ENCODE data around the gene AGBL4. TPM values are rescaled to one million over a fixed set of nuclear protein-coding genes. Genes with fewer than 3 reads are reported as not detected.

Gene AGBL4
- polyA plus RNA-seq, 3 donors, result 0.05 TPM; not detected in 2

- intact Hi-C loops (cut with micrococcal nuclease), result no loop called here
- no peaks in the 10 kb centered on the region for H4K20me1 ChIP-seq (ENCODE audit: insufficient read depth, low read length)
- no peak overlapping the region for H2AFZ ChIP-seq (ENCODE audit: insufficient read depth, low read depth, low read length, poor library complexity, severe bottlenecking)
- H3K27me3 ChIP-seq (ENCODE audit: control insufficient read depth in 2 of 2, insufficient read depth in 2 of 2, low read length in 2 of 2), result no peaks in the 10 kb centered on the region
- Mint-ChIP-seq H3K27ac (no peak overlapping the region), H3K36me3 (no peaks in the 10 kb centered on the region), H3K4me3 (no peak overlapping the region), H3K4me1 (no peaks in the 10 kb centered on the region), H3K9me3 (peaks cover 0 to 4% (median 1%) of the 10 kb centered on the region in 7 donors), H3K27me3 (ENCODE audit: low read depth in 3 of 3) (peaks cover 0 to 2% (median 0%) of the 10 kb centered on the region in 3 donors)
- H3K4me3 ChIP-seq (replicated peaks in 1 of 3; ENCODE audit: low read depth in 2 of 3, low read length in 3 of 3), result no peak overlapping the region
- no peak overlapping the region for H3K9ac ChIP-seq (ENCODE audit: insufficient read depth, low read length, poor library complexity, severe bottlenecking)
- H3K4me2 ChIP-seq (replicated peaks; ENCODE audit: extremely low read depth, low read length, poor library complexity, severe bottlenecking), result no peak overlapping the region
- no peak overlapping the region for H3K27ac ChIP-seq (ENCODE audit: low read depth in 1 of 2, low read length in 2 of 2)
- H3K4me1 ChIP-seq (ENCODE audit: control insufficient read depth in 1 of 2, insufficient read depth in 2 of 2, low read length in 2 of 2), result no peaks in the 10 kb centered on the region
- no peaks in the 10 kb centered on the region for H3K36me3 ChIP-seq (replicated peaks in 1 of 2; ENCODE audit: control insufficient read depth in 1 of 2, insufficient read depth in 2 of 2, low read length in 2 of 2)
- no peak for DNase-seq
- H3K79me2 ChIP-seq (ENCODE audit: insufficient read depth, low read length), result no peaks in the 10 kb centered on the region
- H3K9me3 ChIP-seq (replicated peaks in 1 of 2; ENCODE audit: control insufficient read depth in 1 of 2, insufficient read depth in 1 of 2, low read length in 2 of 2), result no peaks in the 10 kb centered on the region
- TF ChIP-seq, protein P1, sequence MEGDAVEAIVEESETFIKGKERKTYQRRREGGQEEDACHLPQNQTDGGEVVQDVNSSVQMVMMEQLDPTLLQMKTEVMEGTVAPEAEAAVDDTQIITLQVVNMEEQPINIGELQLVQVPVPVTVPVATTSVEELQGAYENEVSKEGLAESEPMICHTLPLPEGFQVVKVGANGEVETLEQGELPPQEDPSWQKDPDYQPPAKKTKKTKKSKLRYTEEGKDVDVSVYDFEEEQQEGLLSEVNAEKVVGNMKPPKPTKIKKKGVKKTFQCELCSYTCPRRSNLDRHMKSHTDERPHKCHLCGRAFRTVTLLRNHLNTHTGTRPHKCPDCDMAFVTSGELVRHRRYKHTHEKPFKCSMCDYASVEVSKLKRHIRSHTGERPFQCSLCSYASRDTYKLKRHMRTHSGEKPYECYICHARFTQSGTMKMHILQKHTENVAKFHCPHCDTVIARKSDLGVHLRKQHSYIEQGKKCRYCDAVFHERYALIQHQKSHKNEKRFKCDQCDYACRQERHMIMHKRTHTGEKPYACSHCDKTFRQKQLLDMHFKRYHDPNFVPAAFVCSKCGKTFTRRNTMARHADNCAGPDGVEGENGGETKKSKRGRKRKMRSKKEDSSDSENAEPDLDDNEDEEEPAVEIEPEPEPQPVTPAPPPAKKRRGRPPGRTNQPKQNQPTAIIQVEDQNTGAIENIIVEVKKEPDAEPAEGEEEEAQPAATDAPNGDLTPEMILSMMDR (IDR thresholded peaks at IDR 0.05), result no peak
- WGBS (ENCODE audit: insufficient coverage), result no CpG with 5 or more reads among the region's 4 CpGs
Observed at GRCh38 chr1:49208712-49209111, 815.0 kb downstream of the AGBL4 start.

GRCh38 chr1:49204720-49205119, 819.0 kb downstream of the AGBL4 start:
- WGBS (ENCODE audit: insufficient coverage), result 40% methylated on average over 1 of the region's 1 CpG
- Mint-ChIP-seq H3K27ac (no peak overlapping the region), H3K4me3 (no peak overlapping the region), H3K27me3 (ENCODE audit: low read depth in 3 of 3) (peaks cover 0 to 1% (median 0%) of the 10 kb centered on the region in 3 donors), H3K4me1 (no peaks in the 10 kb centered on the region), H3K9me3 (peaks cover 0 to 10% (median 6%) of the 10 kb centered on the region in 7 donors), H3K36me3 (no peaks in the 10 kb centered on the region)
- H3K27ac ChIP-seq (ENCODE audit: low read depth in 1 of 2, low read length in 2 of 2), result no peak overlapping the region
- no peaks in the 10 kb centered on the region for H3K36me3 ChIP-seq (replicated peaks in 1 of 2; ENCODE audit: control insufficient read depth in 1 of 2, insufficient read depth in 2 of 2, low read length in 2 of 2)
- no peak overlapping the region for H3K9ac ChIP-seq (ENCODE audit: insufficient read depth, low read length, poor library complexity, severe bottlenecking)
- intact Hi-C loops (cut with micrococcal nuclease), result no loop called here
- no peak overlapping the region for H2AFZ ChIP-seq (ENCODE audit: insufficient read depth, low read depth, low read length, poor library complexity, severe bottlenecking)
- H3K9me3 ChIP-seq (replicated peaks in 1 of 2; ENCODE audit: control insufficient read depth in 1 of 2, insufficient read depth in 1 of 2, low read length in 2 of 2), result peaks cover 0 to 6% of the 10 kb centered on the region in 2 donors
- H3K79me2 ChIP-seq (ENCODE audit: insufficient read depth, low read length), result no peaks in the 10 kb centered on the region
- H3K27me3 ChIP-seq (ENCODE audit: control insufficient read depth in 2 of 2, insufficient read depth in 2 of 2, low read length in 2 of 2), result no peaks in the 10 kb centered on the region
- no peaks in the 10 kb centered on the region for H3K4me1 ChIP-seq (ENCODE audit: control insufficient read depth in 1 of 2, insufficient read depth in 2 of 2, low read length in 2 of 2)
- TF ChIP-seq, protein P1 (IDR thresholded peaks at IDR 0.05), result no peak
- DNase-seq, result no peak
- H4K20me1 ChIP-seq (ENCODE audit: insufficient read depth, low read length), result no peaks in the 10 kb centered on the region
- H3K4me2 ChIP-seq (replicated peaks; ENCODE audit: extremely low read depth, low read length, poor library complexity, severe bottlenecking), result no peak overlapping the region
- H3K4me3 ChIP-seq (replicated peaks in 1 of 3; ENCODE audit: low read depth in 2 of 3, low read length in 3 of 3), result no peak overlapping the region
